GM18873 (cell line): Measurements from ENCODE around the gene SASH1.

Source experiments
- ATAC-seq: cut with Tn5 transposase; IDR thresholded peaks from one replicate; pipeline ENCODE4 v1.9.1; 2021; ENCODE audit warnings: mild to moderate bottlenecking, moderate library complexity, moderate number of reproducible peaks; ENCODE audit not compliant: unreplicated experiment, low FRiP score

The SASH1 gene

GRCh38 chr6:148396926-148397325 is 54.3 kb downstream of the SASH1 start:
- no peak for ATAC-seq

- no peak for ATAC-seq
Measured at GRCh38 chr6:148398244-148398643, 55.6 kb downstream of the SASH1 start.

GRCh38 chr6:148398678-148399077 is 56.0 kb downstream of the SASH1 start:
- no peak for ATAC-seq

GRCh38 chr6:148401571-148401970 is 58.9 kb downstream of the SASH1 start:
- ATAC-seq = no peak

GRCh38 chr6:148404456-148405054 is 61.9 kb downstream of the SASH1 start:
- ATAC-seq = no peak

GRCh38 chr6:148405894-148406293 is 63.3 kb downstream of the SASH1 start:
- ATAC-seq = no peak

GRCh38 chr6:148406579-148407371 is 64.1 kb downstream of the SASH1 start:
- no peak for ATAC-seq

GRCh38 chr6:148407372-148407771 is 64.7 kb downstream of the SASH1 start:
- ATAC-seq = no peak

- ATAC-seq = no peak
Measured at GRCh38 chr6:148413321-148414091, 70.9 kb downstream of the SASH1 start.

GRCh38 chr6:148414092-148414489 is 71.5 kb downstream of the SASH1 start:
- no peak for ATAC-seq

- no peak for ATAC-seq
Measured at GRCh38 chr6:148414836-148415235, 72.2 kb downstream of the SASH1 start.

GRCh38 chr6:148415511-148416260 is 73.0 kb downstream of the SASH1 start:
- ATAC-seq = no peak

- no peak for ATAC-seq
Measured at GRCh38 chr6:148416330-148416965, 73.8 kb downstream of the SASH1 start.

- no peak for ATAC-seq
Measured at GRCh38 chr6:148417045-148417444, 74.4 kb downstream of the SASH1 start.

GRCh38 chr6:148419430-148419829 is 76.8 kb downstream of the SASH1 start:
- no peak for ATAC-seq

GRCh38 chr6:148422085-148422484 is 79.4 kb downstream of the SASH1 start:
- ATAC-seq = no peak

GRCh38 chr6:148423133-148423532 is 80.5 kb downstream of the SASH1 start:
- ATAC-seq = no peak

- ATAC-seq = no peak
Measured at GRCh38 chr6:148423601-148424270, 81.1 kb downstream of the SASH1 start.

- ATAC-seq = no peak
Measured at GRCh38 chr6:148425443-148425842, 82.8 kb downstream of the SASH1 start.
